HG03442 (cell line): ENCODE measurements around the gene MPPE1.
"Not testable (repeated sequence)": the region's sequence is repeated elsewhere in the genome, so short reads cannot be mapped to it uniquely, and the experiment has no call there.

Experiments
- ATAC-seq: cut with Tn5 transposase; IDR thresholded peaks from one replicate; pipeline ENCODE4 v1.9.1; 2021; ENCODE audit warnings: mild to moderate bottlenecking, moderate library complexity; ENCODE audit not compliant: unreplicated experiment

MPPE1 gene

DNA sequence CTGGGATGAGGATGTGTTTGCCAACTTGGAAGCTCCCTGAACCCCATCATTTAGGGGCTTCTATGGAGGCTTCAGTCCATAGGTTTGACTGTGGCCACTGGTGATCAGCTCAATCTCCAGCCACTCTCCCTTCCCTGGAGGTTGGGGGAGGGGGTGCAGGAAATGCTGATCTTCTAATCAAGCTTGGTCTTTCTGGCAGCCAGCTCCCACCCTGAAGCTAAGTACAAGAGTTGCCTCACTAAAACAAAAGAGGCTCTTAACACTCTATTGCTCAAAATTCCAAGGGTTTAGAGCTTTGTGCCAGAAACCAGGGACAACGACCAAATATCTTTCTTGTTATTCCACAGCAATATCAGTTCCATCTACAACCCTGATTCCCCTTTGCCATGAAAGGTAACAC, 19.4 kb upstream of the MPPE1 start:
- no peak for ATAC-seq

- ATAC-seq = no peak
Measured at GRCh38 chr18:11925800-11926481, 17.8 kb upstream of the MPPE1 start.

- ATAC-seq = no peak
Measured at GRCh38 chr18:11923450-11923849, 15.3 kb upstream of the MPPE1 start.

- not testable (repeated sequence) for ATAC-seq
Measured at GRCh38 chr18:11919522-11919921, 11.4 kb upstream of the MPPE1 start.

GRCh38 chr18:11916880-11917279, 8.8 kb upstream of the MPPE1 start:
- ATAC-seq = not testable (repeated sequence)

GRCh38 chr18:11909591-11910026, 1.5 kb upstream of the MPPE1 start:
- ATAC-seq = no peak

GRCh38 chr18:11909061-11909455, 941 bp upstream of the MPPE1 start:
- ATAC-seq = no peak

DNA sequence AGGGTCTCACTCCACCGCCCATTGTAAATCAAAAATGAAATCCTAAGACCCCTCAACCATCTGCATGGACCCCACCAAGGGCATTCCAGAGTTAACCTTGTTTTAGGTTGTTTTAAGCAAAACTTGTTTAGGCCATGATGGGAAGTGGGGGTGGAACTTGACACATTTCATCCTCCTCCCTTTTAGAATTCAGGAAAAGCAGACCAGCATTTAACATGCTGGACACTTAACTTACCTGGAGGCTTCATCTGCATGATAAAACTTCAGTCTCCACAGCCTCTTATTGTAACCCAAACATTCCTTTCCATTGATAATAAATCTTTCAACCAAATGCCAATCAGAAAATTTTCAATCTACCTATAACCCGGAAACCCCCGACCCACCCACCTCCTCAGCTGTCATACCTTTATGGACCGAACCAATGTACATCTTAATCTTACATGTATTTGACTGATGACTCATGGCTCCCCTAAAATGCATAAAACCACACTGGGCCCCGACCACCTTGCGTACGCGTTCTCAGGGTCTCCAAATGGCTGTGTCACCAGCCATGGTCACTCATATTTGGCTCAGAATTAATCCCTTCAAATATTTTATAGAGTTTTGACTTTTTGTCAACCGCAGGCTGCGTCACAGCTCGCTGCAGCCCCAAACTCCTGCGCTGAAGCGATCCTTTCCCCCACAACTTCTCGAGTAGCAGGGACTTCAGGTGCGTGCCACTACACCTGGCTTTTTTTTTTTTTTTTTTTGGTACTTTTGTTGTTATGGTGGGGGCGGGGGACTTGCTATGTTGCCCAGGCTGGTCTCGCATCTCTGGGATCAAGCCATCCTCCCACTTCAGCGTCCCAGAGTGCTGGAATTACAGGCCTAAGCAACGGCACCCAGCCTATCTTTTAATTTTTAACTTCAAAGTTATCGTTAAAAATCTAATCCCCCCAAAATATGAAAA, 917 bp downstream of the MPPE1 start:
- ATAC-seq = no peak

GRCh38 chr18:11906176-11906575, 1.9 kb downstream of the MPPE1 start:
- ATAC-seq = no peak

- ATAC-seq = no peak
Measured at GRCh38 chr18:11905613-11906012, 2.5 kb downstream of the MPPE1 start.

GRCh38 chr18:11902522-11903292, 5.4 kb downstream of the MPPE1 start:
- no peak for ATAC-seq

DNA sequence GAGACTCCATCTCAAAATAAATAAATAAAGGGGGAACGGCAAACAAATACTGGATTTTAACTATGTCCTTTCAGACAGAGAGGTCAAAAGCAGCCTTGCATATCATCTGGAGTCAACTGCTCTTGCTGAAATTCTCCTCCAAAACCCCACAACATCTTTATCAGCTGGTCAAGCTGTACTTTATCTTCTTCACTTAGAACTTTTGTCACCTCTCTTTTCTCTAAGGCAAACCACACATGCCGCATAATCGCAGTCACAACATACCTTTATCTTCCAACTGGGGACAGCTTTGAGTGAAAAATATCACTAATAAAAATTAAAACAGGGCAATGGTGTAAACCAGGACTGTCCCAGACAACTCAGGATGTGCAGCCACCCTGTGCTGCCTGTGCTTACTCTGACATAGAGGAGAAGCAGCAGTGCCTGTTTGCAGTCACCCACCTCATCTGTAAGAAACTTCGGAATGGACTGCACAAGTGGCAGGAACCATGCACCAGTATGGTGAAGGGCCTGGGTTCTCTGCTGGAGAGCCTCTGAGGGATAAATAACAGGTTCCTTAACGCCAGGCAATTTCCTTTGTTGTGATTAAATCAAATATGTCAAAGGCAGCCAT, 6.2 kb downstream of the MPPE1 start:
- no peak for ATAC-seq

DNA sequence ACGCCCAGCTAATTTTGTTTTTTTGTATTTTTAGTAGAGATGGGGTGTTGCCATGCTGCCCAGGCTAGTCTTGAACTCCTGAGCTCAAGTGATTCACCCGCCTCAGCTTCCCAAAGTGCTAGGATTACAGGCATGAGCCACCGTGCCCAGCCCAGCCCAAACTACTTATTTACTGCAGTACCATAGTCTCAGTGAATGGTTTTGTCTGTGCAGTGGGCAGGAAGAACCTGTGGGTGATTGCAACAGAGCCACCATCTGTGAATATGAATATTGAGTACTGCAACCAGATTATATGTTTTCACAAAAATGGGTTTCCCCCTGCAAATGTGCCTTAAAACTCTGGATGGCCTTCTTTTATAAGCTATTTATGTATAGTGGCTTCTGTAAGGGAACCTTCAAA, 9.1 kb downstream of the MPPE1 start:
- ATAC-seq = no peak

DNA sequence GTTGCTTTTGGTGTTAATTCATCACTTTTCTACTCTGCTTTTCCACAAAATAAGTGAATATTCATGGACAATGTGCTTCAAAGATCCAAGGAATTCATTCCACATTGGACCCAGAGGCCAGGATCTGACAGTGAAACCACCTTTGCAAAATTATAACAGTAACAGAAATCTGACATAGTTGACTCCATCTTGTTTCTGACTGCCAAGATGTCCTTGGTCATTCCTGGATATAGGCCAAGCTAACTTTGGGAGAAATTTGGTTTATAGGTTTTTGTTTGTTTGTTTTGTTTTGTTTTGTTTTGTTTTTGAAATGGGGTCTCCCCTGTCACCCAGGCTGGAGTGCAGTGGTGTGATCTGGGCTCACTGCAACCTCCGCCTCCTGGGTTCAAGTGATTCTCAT, 10.3 kb downstream of the MPPE1 start:
- ATAC-seq = no peak

- ATAC-seq = not testable (repeated sequence)
Measured at GRCh38 chr18:11892438-11892837, 15.7 kb downstream of the MPPE1 start.

GRCh38 chr18:11891737-11892136, 16.4 kb downstream of the MPPE1 start:
- no peak for ATAC-seq

GRCh38 chr18:11889284-11889683, 18.8 kb downstream of the MPPE1 start:
- ATAC-seq = no peak

GRCh38 chr18:11888726-11889125, 19.4 kb downstream of the MPPE1 start:
- ATAC-seq = no peak

DNA sequence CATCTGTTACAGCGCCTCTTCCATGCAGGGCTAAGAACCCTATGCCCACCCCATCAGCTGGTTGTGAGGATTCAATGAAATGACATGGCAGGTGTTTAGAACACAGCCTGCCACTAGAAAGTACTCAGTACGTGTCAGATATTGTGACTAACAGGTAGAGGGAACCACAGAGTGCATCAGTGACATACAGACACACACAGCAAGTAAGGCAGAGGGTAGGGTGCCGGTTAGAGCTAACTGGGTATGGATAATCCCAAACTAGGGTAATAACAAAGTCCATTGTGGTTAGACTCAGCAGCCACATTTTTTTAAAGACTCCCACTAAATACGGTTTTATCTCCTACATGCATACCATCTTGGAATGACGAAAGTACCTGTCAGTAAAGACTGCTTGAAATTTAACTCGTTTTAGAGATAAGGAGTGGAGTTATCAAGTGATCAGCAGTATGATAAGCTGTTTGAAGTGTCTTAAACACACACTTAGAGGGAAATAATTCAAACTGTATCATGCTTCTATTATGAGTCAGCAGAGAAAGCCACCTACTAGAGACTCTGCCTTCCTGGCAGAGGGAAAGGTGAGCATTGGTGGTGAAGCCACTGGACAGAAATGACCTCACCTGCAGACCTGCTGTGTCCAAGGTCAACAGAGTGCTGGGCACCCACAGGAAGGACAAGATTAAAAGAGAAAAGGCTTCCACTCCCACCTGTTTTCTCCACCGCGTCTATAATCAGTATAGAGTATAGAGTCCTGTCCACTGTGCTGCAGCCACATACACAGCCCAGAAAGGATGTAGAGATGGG, 20.6 kb downstream of the MPPE1 start:
- ATAC-seq = no peak

GRCh38 chr18:11886577-11887110, 21.5 kb downstream of the MPPE1 start:
- ATAC-seq = no peak
